RPMI8226 (cell line): Measurements from ENCODE around the gene B3GNT8.

Source experiments
- DNase-seq: peaks from one replicate; pipeline ENCODE4 v3.0.0-alpha.2; 2015

The B3GNT8 gene

GRCh38 chr19:41426952-41427646 is at the start of gene B3GNT8:
Gene B3GNT8 (minus strand): TSS chr19:41427374. CDS start chr19:41426778, 596 bp downstream.
- no peak for DNase-seq

GRCh38 chr19:41476583-41476982 is 49.4 kb upstream of the B3GNT8 start:
- DNase-seq = no peak

GRCh38 chr19:41463257-41464256 is 36.4 kb upstream of the B3GNT8 start:
- peak; percentile 43 for DNase-seq

- DNase-seq = no peak
Observed at GRCh38 chr19:41462497-41462896, 35.3 kb upstream of the B3GNT8 start.

GRCh38 chr19:41457241-41457640 is 30.1 kb upstream of the B3GNT8 start:
- no peak for DNase-seq

GRCh38 chr19:41456342-41456918 is 29.3 kb upstream of the B3GNT8 start:
- no peak for DNase-seq

GRCh38 chr19:41455936-41456335 is 28.8 kb upstream of the B3GNT8 start:
- DNase-seq = no peak

GRCh38 chr19:41452584-41453275 is 25.6 kb upstream of the B3GNT8 start:
- DNase-seq = peak; percentile 42

GRCh38 chr19:41449865-41450178 is 22.6 kb upstream of the B3GNT8 start:
- no peak for DNase-seq

GRCh38 chr19:41449079-41449864 is 22.1 kb upstream of the B3GNT8 start:
- peak; percentile 64 for DNase-seq

GRCh38 chr19:41447732-41448332 is 20.7 kb upstream of the B3GNT8 start:
- DNase-seq = no peak

GRCh38 chr19:41445575-41445974 is 18.4 kb upstream of the B3GNT8 start:
- DNase-seq = no peak

- DNase-seq = no peak
Observed at GRCh38 chr19:41443813-41444455, 16.8 kb upstream of the B3GNT8 start.

GRCh38 chr19:41442473-41443355 is 15.5 kb upstream of the B3GNT8 start, which contains the start of gene ERICH4:
Gene ERICH4 (plus strand): TSS chr19:41443156. CDS start chr19:41443170, 14 bp downstream.
- no peak for DNase-seq

- no peak for DNase-seq
Observed at GRCh38 chr19:41441321-41441945, 14.3 kb upstream of the B3GNT8 start.

GRCh38 chr19:41439441-41440222 is 12.5 kb upstream of the B3GNT8 start, which contains the start of gene DMAC2:
Gene DMAC2 (minus strand): TSS chr19:41439912. CDS start chr19:41439899, 13 bp downstream.
- peak; percentile 97 for DNase-seq

- no peak for DNase-seq
Observed at GRCh38 chr19:41437944-41438574, 10.9 kb upstream of the B3GNT8 start.

- no peak for DNase-seq
Observed at GRCh38 chr19:41436674-41436951, 9.4 kb upstream of the B3GNT8 start.
